HL-60 (cell line): ENCODE measurements around the gene ALDH1L2.
"Not testable (repeated sequence)": the region's sequence is repeated elsewhere in the genome, so short reads cannot be mapped to it uniquely, and the experiment has no call there.

Source experiments
- CTCF ChIP-seq: IDR thresholded peaks from one replicate; pipeline ENCODE4 v1.5.1; 2011; ENCODE audit warnings: low read length, control low read depth, inconsistent platforms; ENCODE audit not compliant: insufficient read depth
- GABPA ChIP-seq: IDR thresholded peaks from 2 replicates; pipeline ENCODE4 v1.6.1; 2012; ENCODE audit warnings: low read depth
- POLR2AphosphoS5 ChIP-seq: IDR thresholded peaks from 2 replicates; pipeline ENCODE4 v1.6.1; 2012; ENCODE audit warnings: low read depth

GRCh38 chr12:104977688-104978087, 106.6 kb downstream of the ALDH1L2 start:
- TF ChIP-seq CTCF, POLR2AphosphoS5, GABPA: not testable (repeated sequence)
